Endometrial microvascular endothelial cells (primary cell): ENCODE results near the gene RTN4. TPM values are rescaled to one million over a fixed set of nuclear protein-coding genes. Genes with fewer than 3 reads are reported as not detected.

Source experiments
- total RNA-seq: library from RNA; depleted of rRNA; stranded (reverse); fragments of >200 nt; gene quantifications from one replicate; pipeline ENCODE4 v1.2.3, GENCODE V29; 2015; ENCODE audit errors: inconsistent ontology term

Gene RTN4
- total RNA-seq, 1 donor from 2014 or later: 512 TPM

Other genes starting within 250 kb of the RTN4 start
- 0.74 TPM for gene CLHC1, start 181.8 kb upstream of the RTN4 start, total RNA-seq
- gene RPS27A, start 182.2 kb upstream of the RTN4 start, total RNA-seq: 1,276 TPM
- 26.1 TPM for gene MTIF2, start 218.8 kb upstream of the RTN4 start, total RNA-seq